H9 (cell line): ENCODE results near the gene CEP83. TPM values are rescaled to one million over a fixed set of nuclear protein-coding genes. Genes with fewer than 3 reads are reported as not detected.

Experiments
- DNase-seq: peaks from one replicate; pipeline ENCODE4 v3.0.0-alpha.2; 2017
- H2AFZ ChIP-seq: one replicate; pipeline ENCODE4 v1.6.1; 2013; ENCODE audit warnings: mild to moderate bottlenecking, low read length, control low read depth, moderate library complexity
- H2AK5ac ChIP-seq: 2 replicates; pipeline ENCODE4 v1.6.1; 2013; ENCODE audit warnings: low read length, control low read depth, mixed read lengths; ENCODE audit not compliant: insufficient read length
- H2BK120ac ChIP-seq: one replicate; pipeline ENCODE4 v1.6.1; 2013; ENCODE audit warnings: low read depth, mild to moderate bottlenecking, low read length, control low read depth, inconsistent platforms; ENCODE audit not compliant: poor library complexity, severe bottlenecking
- H2BK12ac ChIP-seq: 2 replicates; pipeline ENCODE4 v1.6.1; 2013; ENCODE audit warnings: low read length, control low read depth, mixed read lengths, low read depth; ENCODE audit not compliant: insufficient read length
- H2BK15ac ChIP-seq: 2 replicates; pipeline ENCODE4 v1.6.1; 2013; ENCODE audit warnings: low read depth, low read length, control low read depth
- H2BK20ac ChIP-seq: one replicate; pipeline ENCODE4 v1.6.1; 2013; ENCODE audit warnings: low read depth, mild to moderate bottlenecking, low read length, control low read depth, inconsistent platforms; ENCODE audit not compliant: poor library complexity, severe bottlenecking
- H2BK5ac ChIP-seq: 2 replicates; pipeline ENCODE4 v1.6.1; 2013; ENCODE audit warnings: low read length, control low read depth, mixed read lengths; ENCODE audit not compliant: insufficient read length
- H3K14ac ChIP-seq: 2 replicates; pipeline ENCODE4 v1.6.1; 2013; ENCODE audit warnings: low read length, control low read depth; ENCODE audit not compliant: insufficient read depth
- H3K18ac ChIP-seq: 2 replicates; pipeline ENCODE4 v1.6.1; 2013; ENCODE audit warnings: low read depth, mild to moderate bottlenecking, mixed read lengths, low read length, control low read depth; ENCODE audit not compliant: insufficient read length
- H3K23ac ChIP-seq: 2 replicates; pipeline ENCODE4 v1.6.1; 2013; ENCODE audit warnings: low read length, control low read depth, mixed read lengths, low read depth; ENCODE audit not compliant: insufficient read length
- H3K23me2 ChIP-seq: 2 replicates; pipeline ENCODE4 v1.6.1; 2013; ENCODE audit warnings: low read depth, mild to moderate bottlenecking, mixed read lengths, low read length, control low read depth; ENCODE audit not compliant: insufficient read length, poor library complexity, severe bottlenecking
- H3K27ac ChIP-seq: 2 replicates; pipeline ENCODE4 v1.5.1; 2013; ENCODE audit warnings: low read length, control low read depth, mixed read lengths, low read depth; ENCODE audit not compliant: insufficient read length
- H3K27me3 ChIP-seq: 2 replicates; pipeline ENCODE4 v1.6.1; 2013; ENCODE audit warnings: low read length, control low read depth, inconsistent platforms; ENCODE audit not compliant: insufficient read depth
- H3K4ac ChIP-seq: 2 replicates; pipeline ENCODE4 v1.6.1; 2013; ENCODE audit warnings: low read depth, mild to moderate bottlenecking, control low read depth, inconsistent platforms, low read length, moderate library complexity
- H3K4me1 ChIP-seq: 2 replicates; pipeline ENCODE4 v1.6.1; 2013; ENCODE audit warnings: low read length, control low read depth, inconsistent platforms; ENCODE audit not compliant: insufficient read depth
- H3K4me2 ChIP-seq: 2 replicates; pipeline ENCODE4 v1.6.1; 2013; ENCODE audit warnings: low read length, control low read depth, mixed read lengths; ENCODE audit not compliant: insufficient read length, insufficient read depth
- H3K56ac ChIP-seq: 2 replicates; pipeline ENCODE4 v1.6.1; 2013; ENCODE audit warnings: low read depth, mild to moderate bottlenecking, mixed read lengths, low read length, control low read depth; ENCODE audit not compliant: insufficient read length
- H3K79me1 ChIP-seq: 2 replicates; pipeline ENCODE4 v1.6.1; 2013; ENCODE audit warnings: low read depth, mild to moderate bottlenecking, moderate library complexity, low read length, control low read depth, inconsistent platforms; ENCODE audit not compliant: insufficient read depth, poor library complexity, severe bottlenecking
- H3K79me2 ChIP-seq: 2 replicates; pipeline ENCODE4 v1.6.1; 2013; ENCODE audit warnings: low read length, control low read depth, inconsistent platforms; ENCODE audit not compliant: insufficient read depth
- H3K9ac ChIP-seq: 2 replicates; pipeline ENCODE4 v1.6.1; 2013; ENCODE audit warnings: low read length, control low read depth, mixed read lengths; ENCODE audit not compliant: insufficient read length; ENCODE audit errors: extremely low read depth
- H3K9me3 ChIP-seq: one replicate; pipeline ENCODE4 v1.6.1; 2013; ENCODE audit warnings: low read depth, low read length, inconsistent platforms; ENCODE audit not compliant: control insufficient read depth
- H3T11ph ChIP-seq: one replicate; pipeline ENCODE4 v1.6.1; 2013; ENCODE audit warnings: mild to moderate bottlenecking, low read length, control low read depth, inconsistent platforms
- H4K20me1 ChIP-seq: one replicate; pipeline ENCODE4 v1.6.1; 2013; ENCODE audit not compliant: control insufficient read depth, insufficient read length, insufficient read depth
- H4K5ac ChIP-seq: 2 replicates; pipeline ENCODE4 v1.6.1; 2013; ENCODE audit warnings: low read depth, mild to moderate bottlenecking, mixed read lengths, low read length, control low read depth; ENCODE audit not compliant: insufficient read length
- H4K8ac ChIP-seq: replicated peaks from 2 replicates; pipeline ENCODE4 v1.6.1; 2013; ENCODE audit warnings: low read length, control low read depth, mixed read lengths, low read depth; ENCODE audit not compliant: insufficient read length
- H4K91ac ChIP-seq: 2 replicates; pipeline ENCODE4 v1.6.1; 2013; ENCODE audit warnings: low read depth, mild to moderate bottlenecking, moderate library complexity, mixed read lengths, low read length, control low read depth; ENCODE audit not compliant: insufficient read length
- H3K27ac Mint-ChIP-seq, 3 experiments: 2 replicates in 2 of 3; 3 replicates in 1 of 3; pipeline ENCODE4 v1.8.0; 2020 to 2021; ENCODE audit warnings: mixed read lengths in 3 of 3, mild to moderate bottlenecking in 1 of 3, moderate library complexity in 1 of 3
- H3K27me3 Mint-ChIP-seq: 2 replicates; pipeline ENCODE4 v1.8.0; 2021; ENCODE audit warnings: low read depth, mild to moderate bottlenecking, moderate library complexity, mixed read lengths
- H3K36me3 Mint-ChIP-seq, 3 experiments: 2 replicates in 2 of 3; 3 replicates in 1 of 3; pipeline ENCODE4 v1.8.0; 2020 to 2021; ENCODE audit warnings: low read depth in 3 of 3, mixed read lengths in 3 of 3; ENCODE audit not compliant: insufficient read depth in 1 of 3
- H3K4me1 Mint-ChIP-seq, 2 experiments: 2 replicates each; pipeline ENCODE4 v1.8.0; 2020; ENCODE audit warnings: mixed read lengths in 2 of 2
- H3K4me3 Mint-ChIP-seq, 2 experiments: 2 replicates in 1 of 2; 3 replicates in 1 of 2; pipeline ENCODE4 v1.8.0; 2020 to 2021; ENCODE audit warnings: mild to moderate bottlenecking in 2 of 2, mixed read lengths in 2 of 2, moderate library complexity in 1 of 2
- H3K9me3 Mint-ChIP-seq, 2 experiments: 2 replicates in 1 of 2; 3 replicates in 1 of 2; pipeline ENCODE4 v1.8.0; 2020; ENCODE audit warnings: mild to moderate bottlenecking in 2 of 2, mixed read lengths in 2 of 2, moderate library complexity in 1 of 2
- CTCF ChIP-seq: fragments of 200-600 bp; sonication (generic); conservative IDR thresholded peaks from 3 replicates; pipeline ENCODE4 v1.8.0; 2021; ENCODE audit warnings: antibody characterized with exemption, mild to moderate bottlenecking
- WGBS: extraction: QIAGEN DNeasy Blood & Tissue Kit; methylation state at CpG from one replicate; pipeline ENCODE4 v1.1.7; 2013; ENCODE audit warnings: missing lambda C conversion rate, low lambda C conversion rate, mixed read lengths; ENCODE audit not compliant: insufficient read length; ENCODE audit errors: extremely low coverage; 5-methylcytosine and 5-hydroxymethylcytosine counted together
- total RNA-seq: library from RNA; stranded (reverse); gene quantifications from 2 replicates; pipeline ENCODE4 v1.2.1, GENCODE V29; 2021

Gene CEP83
- total RNA-seq, 1 experiment from 2014 or later, result 26.5 TPM

- peaks cover 12 to 33% (median 24%) of the 10 kb centered on the region in 3 experiments for H3K36me3 Mint-ChIP-seq
- H3K4me1 ChIP-seq, result no peaks in the 10 kb centered on the region
- H3K9me3 ChIP-seq, result no peaks in the 10 kb centered on the region
- H3K27ac Mint-ChIP-seq, result no peak overlapping the region
- no peaks in the 10 kb centered on the region for H3K79me2 ChIP-seq
- no peaks in the 10 kb centered on the region for H3K9me3 Mint-ChIP-seq
- H2BK5ac ChIP-seq, result no peak overlapping the region
- H2AK5ac ChIP-seq, result no peak overlapping the region
- peaks cover 0 to 9% of the 10 kb centered on the region in 2 experiments; a peak in 2 of 4 replicates for H3K4me1 Mint-ChIP-seq
- no peak overlapping the region for H3K14ac ChIP-seq
- H4K91ac ChIP-seq, result no peak overlapping the region
- no peaks in the 10 kb centered on the region for H3K23me2 ChIP-seq
- H3T11ph ChIP-seq, result no peak overlapping the region
- no peak overlapping the region for H2BK12ac ChIP-seq
- no peak overlapping the region for H3K4ac ChIP-seq
- no peaks in the 10 kb centered on the region for H3K27me3 ChIP-seq
- no peak for TF ChIP-seq CTCF
- no peaks in the 10 kb centered on the region for H4K20me1 ChIP-seq
- no peak overlapping the region for H2AFZ ChIP-seq
- no peak overlapping the region for H3K27ac ChIP-seq
- H3K9ac ChIP-seq, result no peak overlapping the region
- H3K27me3 Mint-ChIP-seq, result no peaks in the 10 kb centered on the region
- no peaks in the 10 kb centered on the region for H3K79me1 ChIP-seq
- no peak overlapping the region for H2BK15ac ChIP-seq
- H2BK20ac ChIP-seq, result no peak overlapping the region
- H3K56ac ChIP-seq, result no peak overlapping the region
- no peak for DNase-seq
- H3K4me3 Mint-ChIP-seq, result no peak overlapping the region
- no peak overlapping the region for H3K23ac ChIP-seq
- H3K4me2 ChIP-seq, result no peak overlapping the region
- H4K8ac ChIP-seq, result no peak overlapping the region
- no peak overlapping the region for H3K18ac ChIP-seq
- H2BK120ac ChIP-seq, result no peak overlapping the region
- no peak overlapping the region for H4K5ac ChIP-seq
- no CpG with 5 or more reads among the region's 2 CpGs for WGBS
Observed at GRCh38 chr12:94297876-94298505, 161.7 kb downstream of the CEP83 start.
